Neuronal stem cell (in vitro differentiated cells): Measurements from ENCODE around the gene JCAD.

Experiments
- DNase-seq: peaks from one replicate; pipeline ENCODE4 v3.0.0-alpha.2; 2013; ENCODE audit warnings: low spot score
- H2AFZ ChIP-seq: one replicate; pipeline ENCODE4 v1.6.1; 2013; ENCODE audit warnings: mild to moderate bottlenecking, low read length, inconsistent platforms
- H2AK5ac ChIP-seq: 2 replicates; pipeline ENCODE4 v1.6.1; 2013; ENCODE audit warnings: low read depth, mild to moderate bottlenecking, inconsistent platforms, low read length, moderate library complexity, mixed read lengths
- H2BK120ac ChIP-seq: 2 replicates; pipeline ENCODE4 v1.6.1; 2013; ENCODE audit warnings: low read depth, mild to moderate bottlenecking, inconsistent platforms, low read length, moderate library complexity, mixed read lengths
- H2BK12ac ChIP-seq: one replicate; pipeline ENCODE4 v1.6.1; 2013; ENCODE audit warnings: low read length, inconsistent platforms
- H2BK15ac ChIP-seq: 2 replicates; pipeline ENCODE4 v1.6.1; 2013; ENCODE audit warnings: mild to moderate bottlenecking, low read length, inconsistent platforms, mixed read lengths
- H2BK5ac ChIP-seq: one replicate; pipeline ENCODE4 v1.6.1; 2013; ENCODE audit warnings: inconsistent platforms, mild to moderate bottlenecking, low read length, moderate library complexity
- H3K14ac ChIP-seq: one replicate; pipeline ENCODE4 v1.6.1; 2013; ENCODE audit warnings: low read length, inconsistent platforms
- H3K18ac ChIP-seq: 2 replicates; pipeline ENCODE4 v1.6.1; 2013; ENCODE audit warnings: low read length, inconsistent platforms
- H3K23ac ChIP-seq: 2 replicates; pipeline ENCODE4 v1.6.1; 2013; ENCODE audit warnings: low read depth, mild to moderate bottlenecking, mixed read lengths, low read length, inconsistent platforms; ENCODE audit not compliant: poor library complexity
- H3K27ac ChIP-seq: replicated peaks from 3 replicates; pipeline ENCODE4 v1.5.1; 2013; ENCODE audit warnings: low read length, inconsistent platforms
- H3K27me3 ChIP-seq, 3 experiments: 2 replicates each; pipeline ENCODE4 v1.6.1; 2013; ENCODE audit warnings: low read length in 3 of 3, mild to moderate bottlenecking in 2 of 3, inconsistent platforms in 1 of 3, low read depth in 1 of 3, mixed read lengths in 1 of 3, moderate library complexity in 1 of 3; ENCODE audit not compliant: control insufficient read depth in 3 of 3, insufficient read depth in 3 of 3
- H3K36me3 ChIP-seq, 2 donors: replicated peaks in 1 of 2; 2 replicates each; pipeline ENCODE4 v1.6.1; 2013; ENCODE audit warnings: low read length in 2 of 2; ENCODE audit not compliant: control insufficient read depth in 2 of 2, insufficient read depth in 2 of 2
- H3K4ac ChIP-seq: 2 replicates; pipeline ENCODE4 v1.6.1; 2013; ENCODE audit warnings: inconsistent platforms, mild to moderate bottlenecking, low read length, moderate library complexity
- H3K4me1 ChIP-seq, 2 donors: 1 replicate in 1 of 2; 2 replicates in 1 of 2; pipeline ENCODE4 v1.6.1; 2013; ENCODE audit warnings: low read length in 2 of 2, low read depth in 1 of 2; ENCODE audit not compliant: control insufficient read depth in 2 of 2, insufficient read depth in 1 of 2
- H3K4me2 ChIP-seq: one replicate; pipeline ENCODE4 v1.6.1; 2013; ENCODE audit warnings: mild to moderate bottlenecking, low read length, inconsistent platforms; ENCODE audit not compliant: insufficient read depth, poor library complexity, severe bottlenecking
- H3K4me3 ChIP-seq, 2 donors: 2 replicates each; pipeline ENCODE4 v1.5.1; 2013; ENCODE audit warnings: low read length in 2 of 2, mild to moderate bottlenecking in 2 of 2, inconsistent platforms in 1 of 2, moderate library complexity in 1 of 2
- H3K79me1 ChIP-seq: one replicate; pipeline ENCODE4 v1.6.1; 2013; ENCODE audit warnings: low read depth, mild to moderate bottlenecking, inconsistent platforms, low read length, moderate library complexity
- H3K9ac ChIP-seq: one replicate; pipeline ENCODE4 v1.6.1; 2013; ENCODE audit warnings: mild to moderate bottlenecking, low read depth, low read length, inconsistent platforms; ENCODE audit not compliant: poor library complexity
- H3K9me3 ChIP-seq, 2 donors: replicated peaks in 1 of 2; 2 replicates each; pipeline versions ENCODE3 to v1.6.1; 2013; ENCODE audit warnings: low read length in 2 of 2, mild to moderate bottlenecking in 2 of 2, inconsistent platforms in 1 of 2, low read depth in 1 of 2, mixed read lengths in 1 of 2, moderate library complexity in 1 of 2; ENCODE audit not compliant: control insufficient read depth in 2 of 2, insufficient read depth in 1 of 2
- H4K8ac ChIP-seq: one replicate; pipeline ENCODE4 v1.6.1; 2013; ENCODE audit warnings: low read depth, mild to moderate bottlenecking, inconsistent platforms, low read length, moderate library complexity
- H4K91ac ChIP-seq: one replicate; pipeline ENCODE4 v1.6.1; 2013; ENCODE audit warnings: low read length, low read depth, mild to moderate bottlenecking, inconsistent platforms; ENCODE audit not compliant: poor library complexity
- WGBS, 2 donors: extraction: QIAGEN DNeasy Blood & Tissue Kit; methylation state at CpG; one replicate each; pipeline ENCODE4 v1.1.7; 2013; ENCODE audit warnings: missing lambda C conversion rate in 2 of 2, mixed read lengths in 1 of 2; ENCODE audit not compliant: insufficient read length in 2 of 2, insufficient replicate concordance in 1 of 2; ENCODE audit errors: extremely low coverage in 2 of 2; 5-methylcytosine and 5-hydroxymethylcytosine counted together

Gene JCAD

GRCh38 chr10:30088178-30088577 is 28.8 kb upstream of the JCAD start:
- H3K79me1 ChIP-seq = no peaks in the 10 kb centered on the region
- no peak overlapping the region for H3K18ac ChIP-seq
- no peak overlapping the region for H2BK5ac ChIP-seq
- H4K91ac ChIP-seq = no peak overlapping the region
- no peak overlapping the region for H3K23ac ChIP-seq
- no peak overlapping the region for H3K4ac ChIP-seq
- no peak overlapping the region for H2AFZ ChIP-seq
- H2AK5ac ChIP-seq = no peak overlapping the region
- H3K27ac ChIP-seq = no peak overlapping the region
- no peaks in the 10 kb centered on the region for H3K27me3 ChIP-seq
- H3K14ac ChIP-seq = no peak overlapping the region
- H3K4me1 ChIP-seq = peaks cover 0 to 8% of the 10 kb centered on the region in 2 donors
- H3K9ac ChIP-seq = no peak overlapping the region
- H3K36me3 ChIP-seq = no peaks in the 10 kb centered on the region
- H3K4me2 ChIP-seq = no peak overlapping the region
- H3K9me3 ChIP-seq = no peaks in the 10 kb centered on the region
- no CpG with 5 or more reads among the region's 3 CpGs for WGBS, 2 donors
- H2BK12ac ChIP-seq = no peak overlapping the region
- H3K4me3 ChIP-seq = no peak overlapping the region
- no peak for DNase-seq
- H2BK120ac ChIP-seq = no peak overlapping the region
- H4K8ac ChIP-seq = no peak overlapping the region
- no peak overlapping the region for H2BK15ac ChIP-seq

GRCh38 chr10:30083934-30084333 is 24.5 kb upstream of the JCAD start:
- WGBS, 2 donors = no CpG with 5 or more reads among the region's 1 CpG

GRCh38 chr10:30081182-30081581 is 21.8 kb upstream of the JCAD start:
- H4K8ac ChIP-seq = no peak overlapping the region
- no peak overlapping the region for H4K91ac ChIP-seq
- WGBS, 2 donors = no CpG with 5 or more reads among the region's 5 CpGs
- H2AK5ac ChIP-seq = no peak overlapping the region
- H3K27ac ChIP-seq = no peak overlapping the region
- H3K9me3 ChIP-seq = no peaks in the 10 kb centered on the region
- H2AFZ ChIP-seq = no peak overlapping the region
- H3K18ac ChIP-seq = no peak overlapping the region
- H2BK120ac ChIP-seq = no peak overlapping the region
- no peaks in the 10 kb centered on the region for H3K27me3 ChIP-seq
- H3K23ac ChIP-seq = no peak overlapping the region
- H3K36me3 ChIP-seq = no peaks in the 10 kb centered on the region
- H3K79me1 ChIP-seq = no peaks in the 10 kb centered on the region
- H3K4me2 ChIP-seq = no peak overlapping the region
- H2BK15ac ChIP-seq = no peak overlapping the region
- DNase-seq = no peak
- H2BK12ac ChIP-seq = no peak overlapping the region
- no peak overlapping the region for H2BK5ac ChIP-seq
- no peak overlapping the region for H3K9ac ChIP-seq
- peaks cover 0 to 4% of the 10 kb centered on the region in 2 donors for H3K4me1 ChIP-seq
- no peak overlapping the region for H3K14ac ChIP-seq
- no peak overlapping the region for H3K4me3 ChIP-seq
- H3K4ac ChIP-seq = no peak overlapping the region

More at GRCh38 chr10:30083934-30084333, 24.5 kb upstream of the JCAD start:
- Histone ChIP-seq H2BK15ac (no peak overlapping the region), H3K9me3 (no peaks in the 10 kb centered on the region), H3K36me3 (no peaks in the 10 kb centered on the region), H3K14ac (no peak overlapping the region), H3K4me1 (peaks cover 0 to 3% of the 10 kb centered on the region in 2 donors), H3K27me3 (no peaks in the 10 kb centered on the region), H4K91ac (no peak overlapping the region), H3K4me3 (no peak overlapping the region), H2BK120ac (no peak overlapping the region), H3K23ac (no peak overlapping the region), H4K8ac (no peak overlapping the region), H2AK5ac (no peak overlapping the region), H3K4me2 (no peak overlapping the region), H3K4ac (no peak overlapping the region), H2BK5ac (no peak overlapping the region), H3K9ac (no peak overlapping the region), H3K27ac (no peak overlapping the region), H2AFZ (no peak overlapping the region), H3K18ac (no peak overlapping the region), H3K79me1 (no peaks in the 10 kb centered on the region), H2BK12ac (no peak overlapping the region)
- no peak for DNase-seq

- Histone ChIP-seq H2BK120ac (no peak overlapping the region), H4K8ac (no peak overlapping the region), H2BK15ac (no peak overlapping the region), H2AFZ (no peak overlapping the region), H3K79me1 (no peaks in the 10 kb centered on the region), H3K4me1 (peaks cover 3 to 4% of the 10 kb centered on the region in 2 donors), H2BK12ac (no peak overlapping the region), H3K23ac (no peak overlapping the region), H3K18ac (no peak overlapping the region), H3K27ac (no peak overlapping the region), H3K4me3 (no peak overlapping the region), H3K14ac (no peak overlapping the region), H3K36me3 (no peaks in the 10 kb centered on the region), H3K27me3 (no peaks in the 10 kb centered on the region), H2BK5ac (no peak overlapping the region), H3K4me2 (no peak overlapping the region), H3K9ac (no peak overlapping the region), H3K4ac (no peak overlapping the region), H3K9me3 (no peaks in the 10 kb centered on the region), H2AK5ac (no peak overlapping the region), H4K91ac (no peak overlapping the region)
- WGBS, 2 donors = no CpG with 5 or more reads among the region's 1 CpG
- no peak for DNase-seq
Observed at GRCh38 chr10:30080161-30080560, 20.8 kb upstream of the JCAD start.
